Vagina (tissue), 2 donors: ENCODE results near the gene DROSHA. TPM values are rescaled to one million over a fixed set of nuclear protein-coding genes. Genes with fewer than 3 reads are reported as not detected.

Source experiments
- DNase-seq, 2 donors: peaks; one replicate each; pipeline ENCODE4 v3.0.0-alpha.2; 2017; ENCODE audit errors: extremely low spot score in 2 of 2
- H3K27ac ChIP-seq: fragments of 200-600 bp; sonication (generic); one replicate; pipeline ENCODE4 v1.5.1; 2019
- H3K27me3 ChIP-seq: fragments of 200-600 bp; sonication (generic); one replicate; pipeline ENCODE4 v1.5.1; 2019
- H3K36me3 ChIP-seq, 2 donors: fragments of 200-600 bp; sonication (generic); one replicate each; pipeline ENCODE4 v1.5.1; 2017 to 2019
- H3K4me1 ChIP-seq: fragments of 200-600 bp; sonication (generic); one replicate; pipeline ENCODE4 v1.5.1; 2019
- H3K4me3 ChIP-seq, 2 donors: fragments of 200-600 bp; sonication (generic); 1 replicate in 1 of 2; 2 replicates in 1 of 2; pipeline ENCODE4 v1.5.1; 2016 to 2019
- H3K9me3 ChIP-seq: fragments of 200-600 bp; sonication (generic); one replicate; pipeline ENCODE4 v1.5.1; 2019
- POLR2A ChIP-seq, 2 donors: fragments of 450-650 bp; IDR thresholded peaks; one replicate each; pipeline ENCODE4 v1.6.1; 2017; ENCODE audit warnings: antibody characterized with exemption in 2 of 2, mild to moderate bottlenecking in 2 of 2, moderate library complexity in 2 of 2
- POLR2AphosphoS5 ChIP-seq, 2 donors: sonication (generic); formaldehyde crosslinking; IDR thresholded peaks; one replicate each; pipeline ENCODE4 v1.9.0; 2017; ENCODE audit warnings: antibody characterized with exemption in 2 of 2, mild to moderate bottlenecking in 2 of 2, low read depth in 1 of 2; ENCODE audit not compliant: insufficient read depth in 1 of 2
- intact Hi-C: fragments of 100-400 bp; cut with DNase I; formaldehyde crosslinking; loops from one replicate; pipeline ENCODE4 v1.15.1; 2023
- total RNA-seq: library from RNA; depleted of rRNA; stranded (reverse); fragments of >200 nt; gene quantifications from one replicate; pipeline ENCODE4 v1.2.3, GENCODE V29; 2016
- TF ChIP-seq, protein P1 (sequence below), 3 experiments: fragments of 450-650 bp in 2 of 3; fragments of 200-600 bp in 1 of 3; sonication (generic) in 1 of 3; IDR thresholded peaks; one replicate each; pipeline ENCODE4 v1.5.1; 2017 to 2019; ENCODE audit warnings: antibody characterized with exemption in 3 of 3, mild to moderate bottlenecking in 2 of 3, moderate library complexity in 2 of 3

DROSHA gene
- total RNA-seq, 1 donor from 2014 or later = 50.1 TPM

DNA sequence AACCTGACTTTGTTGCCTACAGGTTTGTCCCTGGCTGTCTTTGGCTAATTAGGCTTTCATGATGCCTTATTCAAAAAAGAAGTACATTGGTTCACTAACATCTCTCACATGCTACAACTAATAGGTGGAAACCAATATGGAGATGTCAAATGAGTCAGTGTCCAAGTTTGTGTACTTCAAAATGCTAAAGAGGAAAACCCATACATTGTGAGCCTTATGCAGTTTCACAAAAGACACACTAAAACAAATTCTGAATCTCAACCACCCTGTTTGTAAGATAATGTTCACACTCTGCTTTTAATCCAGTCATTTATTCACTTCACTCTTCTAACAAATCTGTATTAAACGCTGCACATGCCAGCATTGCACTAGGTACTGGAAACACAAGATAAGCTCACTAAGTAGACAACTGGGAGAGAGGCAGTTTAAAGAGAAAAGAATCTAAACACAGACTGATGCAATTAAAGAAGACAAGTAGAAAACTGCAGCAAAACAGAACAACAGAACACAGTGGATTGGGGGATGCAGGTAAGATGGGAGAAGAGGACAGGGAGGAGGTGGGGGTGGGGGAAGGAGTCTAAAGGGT lies 104.1 kb downstream of the DROSHA start:
- Histone ChIP-seq H3K36me3 (peaks cover 0 to 3% of the 10 kb centered on the region in 2 donors), H3K27ac (no peak overlapping the region), H3K9me3 (no peaks in the 10 kb centered on the region), H3K27me3 (no peaks in the 10 kb centered on the region), H3K4me1 (no peaks in the 10 kb centered on the region), H3K4me3 (no peak overlapping the region)
- no peak for DNase-seq
- TF ChIP-seq POLR2AphosphoS5 (IDR thresholded peaks at IDR 0.05; ENCODE audit: insufficient read depth in 1 of 2, low read depth in 1 of 2) = no peak
- TF ChIP-seq, protein P1, sequence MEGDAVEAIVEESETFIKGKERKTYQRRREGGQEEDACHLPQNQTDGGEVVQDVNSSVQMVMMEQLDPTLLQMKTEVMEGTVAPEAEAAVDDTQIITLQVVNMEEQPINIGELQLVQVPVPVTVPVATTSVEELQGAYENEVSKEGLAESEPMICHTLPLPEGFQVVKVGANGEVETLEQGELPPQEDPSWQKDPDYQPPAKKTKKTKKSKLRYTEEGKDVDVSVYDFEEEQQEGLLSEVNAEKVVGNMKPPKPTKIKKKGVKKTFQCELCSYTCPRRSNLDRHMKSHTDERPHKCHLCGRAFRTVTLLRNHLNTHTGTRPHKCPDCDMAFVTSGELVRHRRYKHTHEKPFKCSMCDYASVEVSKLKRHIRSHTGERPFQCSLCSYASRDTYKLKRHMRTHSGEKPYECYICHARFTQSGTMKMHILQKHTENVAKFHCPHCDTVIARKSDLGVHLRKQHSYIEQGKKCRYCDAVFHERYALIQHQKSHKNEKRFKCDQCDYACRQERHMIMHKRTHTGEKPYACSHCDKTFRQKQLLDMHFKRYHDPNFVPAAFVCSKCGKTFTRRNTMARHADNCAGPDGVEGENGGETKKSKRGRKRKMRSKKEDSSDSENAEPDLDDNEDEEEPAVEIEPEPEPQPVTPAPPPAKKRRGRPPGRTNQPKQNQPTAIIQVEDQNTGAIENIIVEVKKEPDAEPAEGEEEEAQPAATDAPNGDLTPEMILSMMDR (IDR thresholded peaks at IDR 0.05) = no peak
- TF ChIP-seq POLR2A (IDR thresholded peaks at IDR 0.05) = no peak
- intact Hi-C loops = no loop called here

DNA sequence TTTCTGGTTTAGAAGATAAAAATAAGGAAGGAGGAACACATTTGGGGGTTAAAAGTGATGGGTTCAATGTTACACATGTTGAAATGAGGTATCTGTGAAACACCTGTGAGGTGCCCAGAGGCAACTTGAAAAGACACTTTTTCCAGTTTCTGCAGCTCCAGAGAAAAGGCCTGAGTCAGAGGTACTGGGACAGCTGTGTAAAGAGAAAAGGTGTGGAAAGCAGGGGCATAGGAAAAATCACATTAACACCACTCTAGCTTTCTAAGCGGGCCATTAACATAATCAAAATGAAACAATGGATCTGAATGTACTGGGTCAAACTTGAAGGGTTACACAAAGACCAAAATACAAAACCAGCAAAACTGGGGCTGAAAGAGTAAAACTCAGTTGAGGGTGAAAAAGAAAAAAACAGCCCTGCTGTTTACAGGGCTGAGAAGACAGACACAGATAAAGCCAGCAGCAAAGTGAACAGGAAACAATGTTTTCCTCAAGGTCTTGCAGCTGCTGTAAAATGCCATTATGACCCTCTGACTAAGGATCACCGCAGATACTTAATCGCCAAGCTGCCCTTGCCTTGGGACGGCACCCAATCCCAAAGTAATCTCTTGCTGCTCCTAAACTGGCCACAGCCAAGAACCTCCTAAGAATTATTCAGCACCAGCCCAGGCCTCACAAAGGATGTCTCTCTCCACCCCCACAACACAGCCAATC lies 104.7 kb downstream of the DROSHA start:
- Histone ChIP-seq H3K27ac (no peak overlapping the region), H3K9me3 (no peaks in the 10 kb centered on the region), H3K36me3 (peaks cover 0 to 3% of the 10 kb centered on the region in 2 donors), H3K4me1 (no peaks in the 10 kb centered on the region), H3K27me3 (no peaks in the 10 kb centered on the region), H3K4me3 (no peak overlapping the region)
- intact Hi-C loops = no loop called here
- no peak for DNase-seq
- TF ChIP-seq, protein P1 (IDR thresholded peaks at IDR 0.05) = no peak
- TF ChIP-seq POLR2AphosphoS5 (IDR thresholded peaks at IDR 0.05; ENCODE audit: insufficient read depth in 1 of 2, low read depth in 1 of 2) = no peak
- TF ChIP-seq POLR2A (IDR thresholded peaks at IDR 0.05) = no peak

DNA sequence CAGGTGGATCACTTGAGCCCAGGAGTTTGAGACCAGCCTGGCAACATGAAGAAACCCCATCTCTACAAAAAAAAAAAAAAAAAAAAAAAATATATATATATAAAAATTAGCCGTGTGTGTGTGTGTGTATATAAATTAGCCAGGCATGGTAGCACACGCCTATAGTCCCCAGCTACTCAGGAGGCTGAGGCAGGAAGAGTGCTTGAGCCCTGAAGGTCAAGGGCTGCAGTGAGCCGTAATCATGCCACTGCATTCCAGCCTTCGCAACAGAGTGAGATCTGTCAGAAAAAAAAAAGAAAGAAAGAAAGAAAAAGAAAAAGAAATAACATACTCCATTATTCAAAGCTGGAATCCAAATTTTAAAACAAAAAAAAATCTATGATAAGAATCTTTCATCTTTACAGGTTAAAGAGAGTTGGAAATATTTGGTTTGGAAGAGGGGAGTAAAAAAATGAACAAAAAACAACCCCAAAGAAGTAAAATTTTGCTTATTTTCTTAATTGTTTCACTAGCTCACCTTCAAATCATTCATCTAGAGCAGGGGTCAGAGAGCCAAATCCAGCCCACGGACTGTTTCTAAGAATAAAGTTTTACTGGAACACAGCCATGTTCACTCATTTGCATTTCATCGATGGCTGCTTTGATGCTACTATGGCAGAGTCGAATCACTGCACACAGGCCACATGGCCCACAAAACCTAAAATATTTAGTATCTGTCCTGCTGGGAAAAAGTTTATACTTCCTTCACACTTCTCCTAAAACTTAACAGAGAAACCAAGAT lies 109.9 kb downstream of the DROSHA start:
- intact Hi-C loops = no loop called here
- peaks cover 0 to 37% of the 10 kb centered on the region in 2 donors for H3K36me3 ChIP-seq

DNA sequence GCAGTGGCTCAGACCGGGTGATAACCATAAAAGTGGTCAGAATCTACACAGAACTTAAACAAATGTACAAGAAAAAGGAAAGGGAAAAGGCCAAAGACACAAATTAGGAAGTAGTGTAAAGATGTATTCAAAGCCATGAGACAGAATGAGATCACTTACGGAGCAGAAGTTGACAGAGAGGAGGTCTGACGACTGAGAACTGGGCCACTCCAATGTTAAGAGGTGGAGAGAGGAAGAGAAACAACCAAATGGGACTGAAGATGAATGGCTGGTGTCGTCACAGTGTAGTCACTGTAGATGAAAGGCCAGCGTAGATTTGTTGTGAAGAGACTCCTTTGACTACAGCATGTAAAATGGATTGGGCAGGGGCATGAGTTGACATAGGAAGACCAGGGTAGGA lies 114.4 kb downstream of the DROSHA start:
- peaks cover 0 to 34% of the 10 kb centered on the region in 2 donors for H3K36me3 ChIP-seq
- intact Hi-C loops = no loop called here
- no peak overlapping the region for H3K4me3 ChIP-seq
- no peak for DNase-seq
- peaks cover 24% of the 10 kb centered on the region for H3K4me1 ChIP-seq
- H3K27me3 ChIP-seq = no peaks in the 10 kb centered on the region
- H3K27ac ChIP-seq = no peak overlapping the region
- H3K9me3 ChIP-seq = no peaks in the 10 kb centered on the region
- TF ChIP-seq, protein P1 (IDR thresholded peaks at IDR 0.05) = no peak
- no peak for TF ChIP-seq POLR2AphosphoS5 (IDR thresholded peaks at IDR 0.05; ENCODE audit: insufficient read depth in 1 of 2, low read depth in 1 of 2)
- TF ChIP-seq POLR2A (IDR thresholded peaks at IDR 0.05) = no peak

More for the DNA sequence above, 109.9 kb downstream of the DROSHA start:
- TF ChIP-seq POLR2AphosphoS5 (IDR thresholded peaks at IDR 0.05; ENCODE audit: insufficient read depth in 1 of 2, low read depth in 1 of 2) (no peak), POLR2A (IDR thresholded peaks at IDR 0.05) (no peak)
- TF ChIP-seq, protein P1 (IDR thresholded peaks at IDR 0.05) = no peak
- Histone ChIP-seq H3K4me3 (no peak overlapping the region), H3K9me3 (no peaks in the 10 kb centered on the region), H3K27me3 (no peaks in the 10 kb centered on the region), H3K27ac (no peak overlapping the region), H3K4me1 (peaks cover 7% of the 10 kb centered on the region)
- no peak for DNase-seq
